Ovary (tissue), 3 donors: ENCODE data around the gene RAI14.

Source experiments
- POLR2A ChIP-seq: fragments of 450-650 bp; IDR thresholded peaks from one replicate; pipeline ENCODE4 v1.6.1; 2017; ENCODE audit warnings: antibody characterized with exemption, mild to moderate bottlenecking, moderate library complexity
- TF ChIP-seq, protein P1 (sequence below), 3 donors: fragments of 450-650 bp in 2 of 3; fragments of 200-600 bp in 1 of 3; IDR thresholded peaks; one replicate each; pipeline versions ENCODE4 v1.5.1 to v1.8.0; 2016 to 2022; ENCODE audit warnings: antibody characterized with exemption in 3 of 3, mild to moderate bottlenecking in 1 of 3
- donor health status: DM: no; HTN: no; CAD: no.

DNA sequence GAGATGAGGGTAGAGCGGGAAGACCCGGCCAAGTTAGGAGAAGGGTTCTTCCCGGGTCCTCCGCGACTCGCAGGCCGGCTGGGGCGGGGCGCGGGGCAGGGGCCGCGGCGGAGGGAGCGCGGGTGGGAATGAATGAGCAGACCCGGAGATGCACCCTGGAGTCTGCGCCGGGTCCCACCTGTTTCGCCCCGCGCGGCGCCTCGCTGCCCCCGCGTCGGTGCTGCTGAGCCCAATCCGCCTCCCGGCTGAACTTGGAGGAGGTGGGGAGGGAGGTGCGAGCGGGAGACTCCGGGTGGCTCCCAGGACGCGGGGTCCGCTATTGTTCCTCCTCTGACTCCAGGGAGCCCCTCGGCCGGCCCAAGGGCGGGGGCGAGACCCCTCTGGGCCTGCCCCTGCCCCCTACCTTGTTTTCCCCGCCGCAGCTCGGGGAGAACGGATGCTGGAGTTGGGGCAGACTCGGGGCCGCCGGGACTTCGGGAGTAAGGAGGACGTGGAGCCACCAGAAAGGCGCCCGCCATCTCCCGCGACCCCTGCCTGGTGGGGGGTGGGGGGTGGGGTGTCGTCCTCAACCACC lies 659 bp downstream of the RAI14 start:
- TF ChIP-seq POLR2A = no peak
- TF ChIP-seq, protein P1, sequence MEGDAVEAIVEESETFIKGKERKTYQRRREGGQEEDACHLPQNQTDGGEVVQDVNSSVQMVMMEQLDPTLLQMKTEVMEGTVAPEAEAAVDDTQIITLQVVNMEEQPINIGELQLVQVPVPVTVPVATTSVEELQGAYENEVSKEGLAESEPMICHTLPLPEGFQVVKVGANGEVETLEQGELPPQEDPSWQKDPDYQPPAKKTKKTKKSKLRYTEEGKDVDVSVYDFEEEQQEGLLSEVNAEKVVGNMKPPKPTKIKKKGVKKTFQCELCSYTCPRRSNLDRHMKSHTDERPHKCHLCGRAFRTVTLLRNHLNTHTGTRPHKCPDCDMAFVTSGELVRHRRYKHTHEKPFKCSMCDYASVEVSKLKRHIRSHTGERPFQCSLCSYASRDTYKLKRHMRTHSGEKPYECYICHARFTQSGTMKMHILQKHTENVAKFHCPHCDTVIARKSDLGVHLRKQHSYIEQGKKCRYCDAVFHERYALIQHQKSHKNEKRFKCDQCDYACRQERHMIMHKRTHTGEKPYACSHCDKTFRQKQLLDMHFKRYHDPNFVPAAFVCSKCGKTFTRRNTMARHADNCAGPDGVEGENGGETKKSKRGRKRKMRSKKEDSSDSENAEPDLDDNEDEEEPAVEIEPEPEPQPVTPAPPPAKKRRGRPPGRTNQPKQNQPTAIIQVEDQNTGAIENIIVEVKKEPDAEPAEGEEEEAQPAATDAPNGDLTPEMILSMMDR (IDR thresholded peaks at IDR 0.05) = no peak
